Middle frontal gyrus (tissue), 1 donor: Measurements from ENCODE around the gene PDGFC.

Experiments
- DNase-seq: peaks from one replicate; pipeline ENCODE4 v3.0.0-alpha.2; 2015; ENCODE audit warnings: low spot score; ENCODE audit errors: extremely low spot score

PDGFC gene

DNA sequence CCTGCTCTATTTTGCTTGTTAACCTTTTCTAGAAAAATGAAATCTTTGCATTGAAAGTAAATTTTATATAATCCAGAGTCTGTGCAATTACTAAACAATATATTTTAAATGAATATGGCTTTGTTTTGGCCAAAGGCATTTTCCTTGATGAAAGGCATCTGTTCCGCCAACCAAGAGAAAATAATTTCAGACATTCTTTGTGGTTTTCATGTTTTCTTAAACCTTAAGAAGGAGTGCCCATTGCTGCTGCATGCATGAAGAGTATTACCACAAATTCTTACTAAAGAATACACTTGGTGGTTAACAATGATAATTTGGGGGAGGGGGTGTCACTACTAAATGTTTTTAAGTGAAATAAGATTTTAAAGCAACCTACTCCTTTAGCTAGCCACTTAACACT lies 2.7 kb upstream of the PDGFC start:
- DNase-seq: no peak

DNA sequence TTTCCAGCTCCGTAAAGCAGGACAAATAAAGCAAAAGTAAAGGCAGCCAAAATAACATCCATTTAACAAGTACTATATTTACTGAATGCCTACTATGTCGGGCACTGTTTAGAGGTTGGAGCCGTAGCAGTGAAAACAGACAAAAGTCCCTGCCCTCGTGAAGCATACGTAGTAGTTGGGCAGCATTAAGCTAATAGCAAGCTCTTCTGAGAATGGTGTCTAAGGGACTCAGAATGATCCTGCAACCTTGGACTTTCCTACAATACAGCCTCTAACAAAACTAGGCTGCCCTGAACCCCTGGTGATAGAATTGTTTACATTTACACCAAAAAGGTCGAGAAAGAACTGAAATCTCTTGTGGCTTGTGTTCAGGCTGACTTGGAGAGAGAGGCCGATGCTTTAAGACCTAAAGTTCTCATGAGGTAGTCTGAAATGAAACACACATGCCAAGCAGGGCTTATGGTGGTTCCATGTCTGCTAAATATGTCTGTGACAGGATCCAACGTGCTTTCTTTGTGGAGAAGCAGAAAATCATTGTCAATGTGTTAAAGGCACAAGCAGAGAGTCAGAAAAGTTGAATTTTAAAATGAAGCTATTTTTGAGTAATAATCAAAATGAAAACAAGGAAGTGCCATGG lies 898 bp upstream of the PDGFC start:
- DNase-seq: no peak

DNA sequence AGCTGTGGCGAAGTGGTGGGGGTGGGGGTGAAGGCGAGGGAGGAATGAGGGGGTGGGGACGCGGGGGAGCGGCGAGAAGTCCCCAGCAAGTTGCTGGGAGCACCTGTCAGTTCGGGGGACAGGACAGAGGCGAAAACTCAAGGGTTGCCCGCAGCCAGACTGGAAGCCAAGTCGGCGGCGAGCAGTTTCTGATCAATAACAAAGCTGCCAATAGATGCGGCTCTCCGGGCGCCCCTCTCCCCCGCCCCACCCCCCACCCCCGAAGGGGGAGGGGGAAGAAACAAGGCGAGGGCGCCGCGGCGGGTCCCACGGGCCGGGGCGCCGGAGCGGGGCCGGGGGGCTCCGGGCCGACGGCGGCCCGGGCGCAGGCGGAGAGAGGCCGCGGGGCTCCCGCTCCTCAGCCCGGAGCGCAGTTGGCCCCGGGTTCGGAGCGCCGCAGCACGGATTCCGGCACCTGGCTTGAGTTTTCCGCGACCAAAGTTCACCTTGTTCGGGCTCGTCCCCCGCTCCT lies 379 bp downstream of the PDGFC start:
- DNase-seq: no peak

DNA sequence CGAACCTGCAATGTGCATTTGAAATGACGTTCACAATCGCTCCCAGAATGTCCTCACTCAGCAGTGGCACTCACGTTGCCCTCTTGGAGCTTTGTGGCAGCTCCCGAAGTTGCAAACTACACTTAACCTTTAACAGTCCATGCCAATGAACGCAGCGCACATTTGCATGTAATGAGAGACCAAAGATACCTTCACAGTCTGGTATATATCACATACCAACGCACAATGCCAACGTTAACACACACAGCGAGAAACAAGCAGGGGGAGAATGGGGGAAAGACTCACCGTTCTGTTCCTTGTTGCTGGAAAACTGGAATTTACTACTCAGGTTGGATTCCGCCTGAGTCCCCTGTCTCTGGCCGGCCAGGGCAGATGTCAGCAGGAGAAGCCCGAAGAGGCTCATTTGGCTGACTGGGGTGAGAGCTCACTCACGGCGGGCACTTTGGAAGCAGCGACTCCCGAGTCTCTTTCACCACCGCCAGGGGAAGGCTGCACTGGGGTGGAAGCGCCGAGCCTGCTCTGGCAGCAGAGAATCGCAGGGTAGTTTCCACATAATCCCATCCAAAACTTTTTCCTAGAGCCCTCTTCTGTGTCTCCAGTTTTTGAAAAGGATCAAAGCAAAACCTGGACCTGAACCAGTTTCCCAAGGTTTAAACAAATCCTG lies 966 bp downstream of the PDGFC start:
- peak; percentile 26 for DNase-seq

DNA sequence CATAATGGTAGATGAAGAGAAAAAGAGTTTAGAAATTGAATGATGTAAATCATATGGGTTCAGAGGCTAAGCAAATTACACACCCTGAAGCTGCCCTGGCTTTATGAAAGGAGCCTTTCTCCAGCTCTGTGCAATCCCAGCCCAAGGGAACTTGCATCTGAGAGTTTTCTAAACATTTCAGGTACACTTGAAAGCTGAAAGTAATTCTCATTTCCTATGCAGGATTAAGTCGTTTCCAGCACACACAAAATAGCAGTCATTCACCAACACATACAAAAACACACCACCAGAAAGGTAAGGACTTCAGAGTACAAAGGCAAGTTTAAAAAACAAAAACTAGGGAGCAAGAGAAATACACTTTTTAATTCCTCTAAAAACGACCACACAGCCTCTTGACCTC lies 1.7 kb downstream of the PDGFC start:
- no peak for DNase-seq

DNA sequence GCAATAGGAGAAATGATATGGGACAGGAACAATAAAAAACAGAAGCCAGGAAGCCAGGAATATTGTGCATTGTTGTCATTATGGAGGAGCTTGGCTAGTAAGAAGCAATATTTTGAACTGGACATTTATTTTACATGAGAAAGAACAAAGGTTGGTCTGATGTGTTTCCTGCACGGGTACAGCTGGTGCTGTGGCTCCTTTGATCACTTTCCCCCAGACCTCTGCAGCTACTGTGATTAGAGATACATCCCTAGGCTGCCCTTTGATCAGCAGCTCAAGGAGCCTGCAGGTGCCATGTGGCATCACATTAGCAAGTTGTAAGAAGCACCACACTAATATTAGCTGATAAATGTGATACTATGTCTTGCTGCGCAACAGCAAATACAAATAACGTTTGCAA lies 2.5 kb downstream of the PDGFC start:
- DNase-seq: no peak

DNA sequence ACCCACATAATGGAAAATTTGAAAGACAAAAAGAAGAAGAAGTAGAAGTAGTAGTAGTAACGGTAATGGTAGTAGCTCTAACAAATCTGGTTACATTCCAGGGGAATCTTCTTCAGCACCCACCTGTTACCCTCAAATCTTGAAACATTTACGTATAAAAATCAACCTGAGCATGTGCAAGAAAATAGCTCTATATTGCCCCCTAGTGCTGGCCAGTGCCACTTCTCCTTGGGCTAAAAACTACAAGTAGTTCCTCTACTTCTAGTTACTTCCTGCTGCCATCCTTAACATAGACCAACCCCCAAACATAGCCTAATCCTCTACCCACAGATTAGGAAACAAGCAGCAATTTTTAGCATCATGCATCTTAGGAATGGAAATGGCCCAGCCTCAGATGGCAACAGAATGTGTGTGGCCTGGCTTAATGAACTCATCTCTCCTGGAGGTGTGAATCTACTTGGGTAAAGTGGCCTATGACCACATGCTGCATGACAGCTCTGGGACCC lies 3.1 kb downstream of the PDGFC start:
- no peak for DNase-seq

DNA sequence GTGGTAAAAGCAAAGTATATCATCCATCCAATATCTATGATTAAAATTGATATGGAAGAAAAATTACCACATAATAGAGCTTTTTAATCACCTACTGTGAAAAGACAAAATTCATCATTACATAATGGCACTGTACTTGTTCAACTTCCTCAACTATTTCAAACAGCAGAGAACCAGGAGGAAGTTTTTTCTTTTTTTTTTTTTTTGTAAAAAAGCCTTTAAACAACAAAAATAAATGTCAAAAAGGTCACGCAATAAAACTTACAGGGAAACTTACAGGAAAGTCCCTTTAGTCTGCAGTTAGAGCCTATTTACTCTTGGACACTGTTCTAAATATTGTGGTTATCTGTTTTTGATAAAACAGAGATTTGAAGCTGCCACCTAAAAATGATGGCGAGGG lies 4.8 kb downstream of the PDGFC start:
- no peak for DNase-seq

DNA sequence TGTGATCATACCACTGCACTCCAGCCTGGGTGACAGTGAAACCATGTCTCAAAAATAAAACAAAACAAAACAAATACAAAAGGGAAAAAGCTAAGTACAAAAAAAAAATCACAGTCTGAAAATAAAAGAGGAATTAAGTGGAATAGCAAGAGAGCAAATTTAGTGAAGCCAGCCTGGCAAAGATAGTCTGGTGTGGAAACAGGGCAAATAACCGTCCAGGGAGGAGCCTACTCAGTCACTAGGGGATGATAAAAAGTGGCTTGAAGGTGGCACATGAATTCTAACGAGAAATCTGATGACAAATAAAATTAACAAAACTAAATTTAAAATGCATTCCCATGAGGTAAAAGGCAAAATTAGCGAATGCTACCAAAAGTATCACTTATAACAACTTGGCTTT lies 8.2 kb downstream of the PDGFC start:
- no peak for DNase-seq

DNA sequence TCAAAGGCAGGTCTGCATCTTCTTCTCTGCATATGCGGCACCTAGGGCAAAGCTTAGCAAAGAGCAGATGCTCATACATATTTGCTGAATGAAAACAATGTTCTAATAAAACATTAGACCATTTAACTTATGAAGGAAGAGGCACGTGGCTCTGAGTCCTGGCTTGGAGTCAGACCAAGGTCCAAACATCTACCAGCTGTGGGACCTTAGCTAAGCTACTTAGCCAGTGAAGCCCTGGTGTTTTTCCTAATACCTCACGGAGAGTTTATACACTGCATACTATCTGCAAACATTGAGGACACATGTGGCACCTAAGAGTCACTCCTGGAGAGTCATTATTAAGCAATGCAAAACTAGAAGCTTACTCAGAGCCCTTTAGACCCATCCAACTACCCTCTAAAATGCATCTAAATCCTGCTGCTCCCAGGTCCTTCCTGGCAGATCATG lies 9.0 kb downstream of the PDGFC start:
- DNase-seq: no peak

DNA sequence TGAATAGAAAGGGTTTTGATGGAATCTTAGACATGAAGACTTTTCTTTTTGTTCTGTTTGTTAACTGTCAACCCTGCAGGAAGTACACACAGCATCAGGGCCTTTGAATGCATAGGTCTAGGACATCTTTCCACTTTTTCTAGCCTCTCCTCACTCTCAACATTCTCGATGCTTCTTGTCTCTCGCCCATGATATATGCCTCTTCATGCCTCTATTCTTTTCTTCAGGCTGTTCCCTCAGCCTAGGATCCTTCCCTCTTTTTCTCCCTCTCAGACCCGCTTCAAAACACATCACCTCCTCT lies 9.6 kb downstream of the PDGFC start:
- no peak for DNase-seq

DNA sequence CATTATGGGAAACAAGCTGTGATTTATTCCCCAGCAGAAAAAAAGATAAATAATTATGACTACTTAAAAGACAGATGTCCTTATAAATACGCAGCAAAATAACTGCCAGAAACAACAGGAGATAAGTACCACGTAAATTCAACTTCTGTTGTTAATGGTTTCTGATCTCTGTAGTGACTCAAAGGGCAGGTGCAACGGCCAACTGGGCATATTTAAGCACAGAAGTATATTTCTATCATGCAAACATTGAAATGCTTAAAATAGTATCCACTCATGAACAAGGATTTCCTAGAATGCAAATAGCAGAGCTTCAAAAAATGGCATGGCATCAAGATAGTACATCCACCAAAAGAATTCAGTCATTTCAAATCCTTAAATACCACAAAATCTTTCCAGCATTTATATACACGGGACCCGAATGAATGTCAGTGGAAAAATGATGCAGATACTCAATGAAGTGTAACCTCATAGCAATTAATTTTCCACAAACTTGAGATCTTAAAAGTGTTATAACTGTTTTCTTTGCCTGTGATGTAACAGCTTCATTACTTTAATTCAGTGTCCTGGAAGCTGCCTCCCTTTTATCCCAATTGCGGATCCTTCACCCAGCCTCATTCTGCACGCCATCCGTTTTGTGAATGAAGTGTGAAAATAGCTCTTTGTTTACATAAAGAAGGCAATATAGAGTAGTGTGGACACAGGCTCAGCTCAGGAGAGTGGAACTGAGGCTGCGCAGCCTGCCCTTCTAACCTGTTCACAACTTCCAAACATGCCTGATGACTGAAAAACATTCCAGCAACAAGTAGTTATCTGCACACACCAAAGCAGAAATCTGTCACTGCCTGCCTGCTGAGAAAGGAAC lies 10.2 kb downstream of the PDGFC start:
- no peak for DNase-seq

DNA sequence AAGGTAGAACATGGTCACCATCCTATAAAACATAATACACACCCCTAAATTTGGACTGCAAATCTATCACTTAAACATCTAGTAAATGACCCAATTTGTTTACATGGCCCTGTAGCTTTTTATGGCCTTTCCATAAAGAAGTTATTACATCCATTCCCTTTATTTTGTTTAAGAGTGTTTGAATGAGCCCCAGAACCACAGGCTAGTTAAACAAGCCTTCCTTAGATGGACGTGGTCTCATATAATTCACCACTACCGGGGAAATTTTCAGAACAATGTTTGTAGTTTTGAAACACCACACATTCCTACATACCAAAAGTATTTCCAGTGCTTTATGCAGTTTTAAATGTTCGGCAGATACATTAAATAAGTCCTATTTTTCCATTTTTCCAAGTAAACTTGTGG lies 12.3 kb downstream of the PDGFC start:
- no peak for DNase-seq

DNA sequence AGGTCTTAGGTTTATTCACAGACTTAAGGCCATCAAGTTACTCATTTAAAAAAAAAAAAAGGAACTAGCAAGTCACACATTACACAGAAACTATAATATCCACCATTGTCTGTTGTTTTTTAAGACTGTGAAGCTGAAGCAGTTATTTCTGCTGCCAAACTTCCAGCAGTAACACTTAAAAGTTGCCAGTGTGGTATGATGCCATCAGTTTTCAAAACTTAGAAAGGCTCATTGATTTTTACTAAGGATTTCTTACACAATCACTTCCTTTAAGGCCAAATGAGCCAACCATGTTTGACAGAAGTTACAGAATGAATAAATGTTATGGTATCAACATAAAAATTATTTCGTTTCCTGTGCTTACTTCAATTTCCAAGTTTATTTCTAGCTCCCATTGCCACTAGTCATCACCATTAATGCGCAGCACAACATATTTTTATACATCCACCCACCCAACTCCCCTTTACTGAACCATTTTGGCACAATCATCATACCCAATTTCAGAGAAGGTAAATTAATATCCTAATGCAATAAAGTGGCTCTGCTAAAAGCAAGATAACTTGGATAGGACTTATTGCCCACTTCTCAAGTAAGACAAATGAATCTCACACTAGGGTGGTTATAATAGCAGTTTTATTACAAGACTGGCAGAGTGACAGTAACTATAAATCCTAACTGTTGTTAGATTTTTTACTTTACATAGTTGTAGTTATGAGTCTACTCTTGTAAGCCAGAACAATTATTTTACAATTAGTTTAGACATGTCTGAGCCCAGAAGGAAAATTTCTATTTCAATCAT lies 13.1 kb downstream of the PDGFC start:
- DNase-seq: no peak

DNA sequence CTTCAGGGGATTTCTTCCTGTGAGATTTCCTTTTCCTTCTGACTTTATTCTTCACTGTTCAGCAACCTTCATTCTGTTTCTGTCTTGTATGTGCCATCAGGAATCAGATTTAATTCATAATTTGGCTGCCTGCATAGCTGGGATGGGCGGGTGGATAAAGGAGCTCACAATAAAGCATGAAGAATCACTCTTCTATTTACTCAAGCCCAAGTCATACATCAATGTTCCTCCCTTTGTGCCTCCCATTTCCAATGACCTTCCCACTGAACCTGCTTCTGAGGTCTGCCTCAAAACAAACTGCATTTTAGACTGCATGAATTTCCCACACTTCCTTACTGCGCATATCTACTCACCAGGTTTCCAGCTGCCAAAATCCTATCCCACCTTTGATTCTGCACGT lies 14.0 kb downstream of the PDGFC start:
- DNase-seq: no peak

DNA sequence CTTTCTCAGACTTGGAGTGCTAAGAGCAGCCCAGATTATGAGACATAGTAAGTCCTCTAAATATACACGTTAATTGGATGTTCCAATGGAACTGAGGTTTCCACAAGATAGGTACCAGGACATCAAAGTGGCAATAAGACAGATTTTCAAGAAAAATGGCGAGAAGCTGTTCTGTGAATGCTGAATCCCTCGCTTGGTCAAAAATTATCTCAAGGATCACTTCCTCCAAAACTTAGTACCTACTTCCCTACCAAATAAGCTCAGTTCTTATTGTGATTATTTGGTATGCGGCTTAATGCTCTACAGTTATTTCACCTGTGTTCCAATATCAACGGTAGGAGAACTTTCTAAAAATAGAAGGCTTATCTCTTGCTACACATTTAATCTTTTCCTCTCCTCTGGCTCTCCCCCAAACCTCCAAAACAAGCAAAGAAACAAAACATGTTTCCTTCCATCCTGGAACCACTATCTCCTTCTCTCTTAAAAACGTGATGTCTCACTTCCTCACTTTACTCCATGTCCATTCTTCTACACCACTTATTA lies 14.7 kb downstream of the PDGFC start:
- DNase-seq: no peak

DNA sequence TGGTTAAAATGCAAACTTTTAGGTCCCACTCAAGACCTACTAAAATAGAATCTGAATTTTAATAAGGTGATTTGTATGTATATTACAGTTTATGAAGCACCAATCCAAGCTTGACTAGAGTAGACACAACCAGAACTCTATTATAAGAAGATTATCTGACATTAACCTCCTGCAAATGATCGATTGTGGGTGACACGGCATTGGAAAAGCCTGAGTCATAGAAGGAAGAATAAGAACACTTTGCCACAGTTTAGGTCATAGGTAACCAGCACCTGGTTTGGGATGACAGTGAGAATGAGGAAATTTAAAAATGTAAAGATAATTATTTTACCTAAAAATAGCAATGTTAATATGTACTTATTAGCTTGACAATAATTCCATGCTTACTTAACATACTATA lies 15.2 kb downstream of the PDGFC start:
- no peak for DNase-seq

DNA sequence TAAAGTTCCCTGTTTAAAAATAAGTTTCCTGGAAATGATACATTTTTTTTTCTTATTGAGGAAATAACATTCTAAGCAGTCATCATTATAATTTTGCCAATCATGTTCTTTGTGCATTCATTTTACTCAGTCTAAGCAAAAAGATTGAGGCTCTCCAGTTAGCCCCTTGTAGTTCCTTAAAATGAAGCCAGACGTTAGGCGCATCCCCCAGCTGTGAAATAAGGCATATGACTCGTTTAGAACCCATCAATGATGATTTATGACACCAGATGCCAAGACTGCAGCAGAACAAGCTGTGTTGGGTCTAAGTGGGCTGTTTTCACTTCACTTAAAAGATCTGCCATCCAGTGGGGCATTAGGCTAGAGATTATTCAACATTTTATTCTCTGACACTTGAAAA lies 17.0 kb downstream of the PDGFC start:
- DNase-seq: no peak

DNA sequence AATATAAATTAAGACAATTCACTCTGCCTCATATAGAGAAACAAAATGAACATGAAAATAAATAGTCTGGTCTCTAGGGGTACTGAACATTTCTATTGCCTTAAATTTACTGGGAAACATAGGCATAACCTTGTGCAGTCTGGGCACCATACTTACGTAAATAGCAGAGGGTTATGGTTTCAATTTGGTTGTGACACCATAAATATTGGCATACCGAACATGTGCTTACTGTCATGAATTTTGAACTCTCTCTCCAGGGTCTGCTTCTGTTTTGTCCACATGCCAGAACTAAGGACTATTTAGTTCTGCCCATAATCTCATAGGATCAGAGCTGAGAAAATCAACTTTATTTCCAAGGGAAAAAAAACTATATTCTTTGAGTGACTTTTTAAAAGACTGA lies 17.6 kb downstream of the PDGFC start:
- DNase-seq: no peak

DNA sequence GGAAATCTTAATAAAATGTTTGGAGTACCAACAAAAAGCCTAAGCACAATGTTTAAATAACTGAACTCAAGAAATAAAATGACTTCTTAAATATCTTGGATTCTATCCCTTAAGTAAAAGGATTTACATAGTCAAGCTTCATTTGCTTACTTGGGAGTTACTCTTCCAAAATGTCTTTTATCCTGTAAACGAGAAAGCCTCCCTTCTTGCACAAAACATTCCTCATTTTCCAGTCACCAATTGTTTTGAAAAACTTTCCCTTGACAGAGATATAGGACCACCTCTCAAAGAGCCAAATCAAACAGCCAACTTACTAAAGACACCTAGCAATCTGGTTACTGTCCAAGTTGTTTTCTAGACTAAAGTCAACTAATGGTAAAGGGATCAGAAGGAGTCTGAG lies 18.6 kb downstream of the PDGFC start:
- no peak for DNase-seq

DNA sequence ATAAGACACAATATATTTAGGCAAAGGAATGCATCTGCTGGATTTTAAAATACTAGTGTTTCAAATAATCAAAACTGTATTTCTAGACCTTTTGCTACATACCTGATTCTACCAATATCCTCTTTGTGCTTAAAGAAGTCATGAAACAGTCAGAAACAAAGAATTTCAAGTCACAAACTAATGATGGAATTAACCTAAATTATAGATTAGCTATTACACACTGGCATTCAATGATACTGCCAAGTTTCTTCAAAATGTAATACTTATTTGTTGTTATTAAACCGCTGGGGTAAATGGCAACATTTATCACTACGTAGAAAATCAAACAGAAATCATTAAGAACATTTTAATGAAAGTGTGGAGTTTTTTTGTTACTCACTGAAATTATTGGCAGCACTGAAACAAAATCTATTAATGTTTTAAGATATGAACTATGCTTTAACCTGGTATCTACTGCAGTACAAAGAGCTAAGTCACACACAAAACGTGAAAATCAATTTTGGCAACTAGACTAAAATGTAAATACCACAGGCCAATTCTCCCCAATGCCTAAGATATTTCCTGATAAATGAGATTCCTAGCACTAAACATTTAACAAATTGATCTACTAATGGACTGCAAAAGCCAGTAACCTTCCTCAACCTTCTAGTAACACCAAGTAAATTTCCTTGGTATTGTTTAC lies 19.4 kb downstream of the PDGFC start:
- no peak for DNase-seq
